ENCODE measurements around the gene EML6.

The EML6 gene

DNA sequence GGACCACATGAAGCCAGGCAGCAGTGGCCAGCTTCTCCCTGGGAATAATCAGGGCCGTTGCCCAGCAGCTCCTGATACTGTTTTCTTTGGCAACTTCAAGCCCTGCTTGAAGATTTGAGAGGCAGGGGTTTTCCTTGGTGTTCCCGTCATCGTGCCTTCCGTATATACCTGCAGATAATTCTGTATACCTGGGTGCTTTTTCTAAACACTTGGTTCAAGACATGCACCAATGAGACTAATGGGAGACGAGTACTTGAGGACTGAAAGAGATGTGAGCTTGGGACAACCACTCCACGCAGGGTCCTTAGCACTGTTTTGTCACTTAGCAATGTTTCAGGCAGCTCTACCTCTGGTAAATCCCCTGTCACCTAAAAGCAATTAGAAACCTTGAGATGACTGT, 208.0 kb downstream of the EML6 start:
- Histone ChIP-seq H3K27ac (no peak overlapping the region), H3K27me3 (replicated peaks) (no peaks in the 10 kb centered on the region), H3K4me3 (ENCODE audit: low read depth, low read length) (no peak overlapping the region), H3K36me3 (replicated peaks) (no peaks in the 10 kb centered on the region)
- in situ Hi-C loops (cut with HindIII; ENCODE audit: low pct_ligation_motif_present, low sequenced_read_pairs): no loop called here
- no peak for DNase-seq
- TF ChIP-seq, protein P1, sequence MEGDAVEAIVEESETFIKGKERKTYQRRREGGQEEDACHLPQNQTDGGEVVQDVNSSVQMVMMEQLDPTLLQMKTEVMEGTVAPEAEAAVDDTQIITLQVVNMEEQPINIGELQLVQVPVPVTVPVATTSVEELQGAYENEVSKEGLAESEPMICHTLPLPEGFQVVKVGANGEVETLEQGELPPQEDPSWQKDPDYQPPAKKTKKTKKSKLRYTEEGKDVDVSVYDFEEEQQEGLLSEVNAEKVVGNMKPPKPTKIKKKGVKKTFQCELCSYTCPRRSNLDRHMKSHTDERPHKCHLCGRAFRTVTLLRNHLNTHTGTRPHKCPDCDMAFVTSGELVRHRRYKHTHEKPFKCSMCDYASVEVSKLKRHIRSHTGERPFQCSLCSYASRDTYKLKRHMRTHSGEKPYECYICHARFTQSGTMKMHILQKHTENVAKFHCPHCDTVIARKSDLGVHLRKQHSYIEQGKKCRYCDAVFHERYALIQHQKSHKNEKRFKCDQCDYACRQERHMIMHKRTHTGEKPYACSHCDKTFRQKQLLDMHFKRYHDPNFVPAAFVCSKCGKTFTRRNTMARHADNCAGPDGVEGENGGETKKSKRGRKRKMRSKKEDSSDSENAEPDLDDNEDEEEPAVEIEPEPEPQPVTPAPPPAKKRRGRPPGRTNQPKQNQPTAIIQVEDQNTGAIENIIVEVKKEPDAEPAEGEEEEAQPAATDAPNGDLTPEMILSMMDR (IDR thresholded peaks at IDR 0.05; ENCODE audit: low read depth, low read length, missing control alignments): no peak

DNA sequence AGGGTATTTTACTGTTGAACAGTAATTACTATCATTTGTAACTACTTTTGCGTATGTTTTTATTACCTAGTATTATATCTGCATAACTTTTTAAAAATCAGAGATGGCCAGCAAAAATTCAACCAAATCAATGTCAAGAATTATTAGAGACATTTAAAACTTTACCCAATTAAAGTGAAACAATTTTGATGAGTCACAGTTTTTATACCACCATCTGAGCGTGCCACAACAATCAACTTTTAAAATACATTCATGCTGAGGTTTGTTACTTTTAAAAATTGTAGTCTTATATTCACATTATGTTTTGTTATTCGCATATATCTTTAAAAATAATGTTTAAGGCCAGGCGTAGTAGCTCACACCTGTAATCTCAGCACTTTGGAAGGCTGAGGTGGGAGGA, 211.9 kb downstream of the EML6 start:
- TF ChIP-seq, protein P1 (IDR thresholded peaks at IDR 0.05; ENCODE audit: low read depth, low read length, missing control alignments): no peak
- Histone ChIP-seq H3K4me3 (ENCODE audit: low read depth, low read length) (no peak overlapping the region), H3K36me3 (replicated peaks) (no peaks in the 10 kb centered on the region), H3K27me3 (replicated peaks) (no peaks in the 10 kb centered on the region), H3K27ac (no peak overlapping the region)
- no peak for DNase-seq
- in situ Hi-C loops (cut with HindIII; ENCODE audit: low pct_ligation_motif_present, low sequenced_read_pairs): no loop called here

DNA sequence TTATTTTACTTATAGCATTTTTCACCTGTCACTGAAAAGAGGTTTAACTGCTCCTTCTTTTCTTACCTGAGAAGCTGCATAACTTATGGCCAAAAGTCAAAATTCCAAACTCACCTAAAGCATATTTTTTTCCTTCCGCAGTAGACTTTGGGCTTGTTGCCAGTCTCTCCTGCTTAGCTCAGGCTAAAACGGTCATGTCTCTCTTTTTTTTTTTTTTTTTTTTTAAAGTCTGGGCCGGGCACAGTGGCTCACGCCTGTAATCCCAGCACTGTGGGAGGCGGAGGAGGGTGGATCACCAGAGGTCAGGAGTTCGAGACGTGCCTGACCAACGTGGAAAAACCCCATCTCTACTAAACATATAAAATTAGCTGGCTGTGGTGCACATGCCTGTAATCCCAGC, 213.3 kb downstream of the EML6 start:
- no peak overlapping the region for H3K4me3 ChIP-seq (ENCODE audit: low read depth, low read length)
- no peaks in the 10 kb centered on the region for H3K27me3 ChIP-seq (replicated peaks)
- no peak for DNase-seq
- in situ Hi-C loops (cut with HindIII; ENCODE audit: low pct_ligation_motif_present, low sequenced_read_pairs): no loop called here
- H3K27ac ChIP-seq: no peak overlapping the region
- TF ChIP-seq, protein P1 (IDR thresholded peaks at IDR 0.05; ENCODE audit: low read depth, low read length, missing control alignments): no peak
- no peaks in the 10 kb centered on the region for H3K36me3 ChIP-seq (replicated peaks)

DNA sequence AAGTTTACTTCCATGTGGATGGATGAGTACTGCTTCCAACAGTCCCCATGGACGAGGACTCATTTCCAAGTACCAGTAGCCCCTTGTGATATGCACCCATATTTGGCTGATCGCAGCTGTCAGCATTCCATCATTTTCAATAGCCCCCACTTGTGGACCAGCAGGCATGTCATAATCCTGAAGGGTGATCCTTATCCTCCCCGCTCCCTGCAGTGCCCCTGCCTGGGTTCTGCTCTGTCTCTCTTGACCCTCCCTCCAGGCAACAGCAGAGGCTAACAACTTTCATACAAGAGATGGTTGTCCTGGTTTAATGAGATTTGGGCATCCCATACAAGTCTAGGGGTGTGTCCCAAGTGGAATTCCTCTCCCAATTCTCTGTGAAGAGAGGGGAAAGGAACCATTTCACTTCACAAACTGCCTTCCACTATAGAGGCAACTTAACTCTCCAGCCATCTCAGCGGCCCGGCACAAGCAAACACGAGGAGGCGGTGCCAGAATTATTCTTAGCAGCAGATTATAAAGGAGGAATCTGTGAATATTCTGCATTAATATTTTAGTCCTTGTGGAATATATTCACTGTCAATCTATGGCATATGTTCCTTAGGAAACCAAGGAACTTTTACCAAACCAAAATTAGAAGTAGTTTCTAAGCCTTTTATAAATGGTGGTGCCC, 216.1 kb downstream of the EML6 start:
- in situ Hi-C loops (cut with HindIII; ENCODE audit: low pct_ligation_motif_present, low sequenced_read_pairs): no loop called here
- no peak overlapping the region for H3K4me3 ChIP-seq (ENCODE audit: low read depth, low read length)
- no peak overlapping the region for H3K27ac ChIP-seq
- no peaks in the 10 kb centered on the region for H3K36me3 ChIP-seq (replicated peaks)
- DNase-seq: no peak
- H3K27me3 ChIP-seq (replicated peaks): no peaks in the 10 kb centered on the region
- TF ChIP-seq, protein P1 (IDR thresholded peaks at IDR 0.05; ENCODE audit: low read depth, low read length, missing control alignments): no peak

DNA sequence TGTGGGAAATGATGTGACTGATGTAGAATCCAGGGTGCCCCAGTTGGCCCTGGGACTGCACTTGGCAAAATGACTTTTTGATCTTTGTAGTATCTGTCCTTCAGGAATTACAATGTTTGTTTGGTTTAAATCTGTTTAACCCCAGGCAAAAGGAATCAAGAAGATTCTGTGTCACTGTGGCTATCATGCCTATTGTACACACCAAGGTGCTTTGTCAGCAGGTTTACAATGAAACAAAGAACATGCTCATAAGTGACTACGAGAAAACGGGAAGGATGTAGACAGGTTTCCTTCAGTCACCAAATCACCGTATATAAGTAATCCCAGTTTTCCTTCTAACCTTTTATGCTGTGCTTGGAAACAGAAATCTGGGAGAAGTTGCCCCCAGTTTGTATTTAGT, 217.3 kb downstream of the EML6 start:
- no peak overlapping the region for H3K27ac ChIP-seq
- TF ChIP-seq, protein P1 (IDR thresholded peaks at IDR 0.05; ENCODE audit: low read depth, low read length, missing control alignments): no peak
- H3K36me3 ChIP-seq (replicated peaks): no peaks in the 10 kb centered on the region
- H3K4me3 ChIP-seq (ENCODE audit: low read depth, low read length): no peak overlapping the region
- in situ Hi-C loops (cut with HindIII; ENCODE audit: low pct_ligation_motif_present, low sequenced_read_pairs): no loop called here
- DNase-seq: no peak
- H3K27me3 ChIP-seq (replicated peaks): no peaks in the 10 kb centered on the region
